ENCODE data around the gene SLC29A2.
A peak's percentile ranks its signal among the peaks of the same experiment; 100 is the strongest.
"Not testable (repeated sequence)": the region's sequence is repeated elsewhere in the genome, so short reads cannot be mapped to it uniquely, and the experiment has no call there.

Gene SLC29A2

DNA sequence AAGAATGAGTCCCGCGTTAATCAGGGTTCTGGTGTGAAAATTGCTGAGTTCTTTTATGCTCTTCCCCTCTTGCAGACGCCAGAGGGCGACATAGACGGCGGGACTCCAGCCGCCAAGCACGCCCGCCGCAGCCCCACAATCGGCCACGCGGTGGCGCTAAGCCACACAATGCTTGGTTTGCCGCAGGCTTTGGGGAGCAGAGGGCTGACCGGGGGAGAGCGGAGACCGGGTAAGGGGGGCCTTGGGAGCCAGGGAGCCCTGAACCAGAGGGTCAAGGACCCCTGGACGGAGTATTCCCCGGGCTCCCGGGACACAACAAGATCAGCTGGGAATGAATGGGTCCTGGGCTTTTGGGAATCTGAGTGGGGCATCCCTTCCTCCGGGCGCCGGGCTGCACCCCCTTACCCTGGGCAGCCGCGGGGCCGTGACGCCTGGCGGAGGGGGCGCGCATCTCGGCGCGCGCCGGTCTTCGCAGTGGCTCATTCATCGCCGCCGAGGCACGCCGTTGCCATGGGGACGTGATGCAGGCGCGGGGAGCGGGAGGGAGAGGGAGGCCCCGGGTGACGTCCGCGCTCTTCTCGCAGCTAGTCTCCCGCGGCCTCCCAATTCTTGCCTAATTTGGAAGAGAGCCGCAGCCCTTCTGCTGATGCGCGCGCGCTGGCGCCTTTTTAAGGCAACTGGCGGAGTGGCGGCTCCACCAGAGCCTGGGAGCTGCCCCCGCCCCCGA, 37.1 kb upstream of the SLC29A2 start:
- no peak overlapping the region for H3K4me3 ChIP-seq (ENCODE audit: low read depth, low read length)
- peak; percentile 31 for DNase-seq (ENCODE audit: low read depth)
- TF ChIP-seq, protein P1, sequence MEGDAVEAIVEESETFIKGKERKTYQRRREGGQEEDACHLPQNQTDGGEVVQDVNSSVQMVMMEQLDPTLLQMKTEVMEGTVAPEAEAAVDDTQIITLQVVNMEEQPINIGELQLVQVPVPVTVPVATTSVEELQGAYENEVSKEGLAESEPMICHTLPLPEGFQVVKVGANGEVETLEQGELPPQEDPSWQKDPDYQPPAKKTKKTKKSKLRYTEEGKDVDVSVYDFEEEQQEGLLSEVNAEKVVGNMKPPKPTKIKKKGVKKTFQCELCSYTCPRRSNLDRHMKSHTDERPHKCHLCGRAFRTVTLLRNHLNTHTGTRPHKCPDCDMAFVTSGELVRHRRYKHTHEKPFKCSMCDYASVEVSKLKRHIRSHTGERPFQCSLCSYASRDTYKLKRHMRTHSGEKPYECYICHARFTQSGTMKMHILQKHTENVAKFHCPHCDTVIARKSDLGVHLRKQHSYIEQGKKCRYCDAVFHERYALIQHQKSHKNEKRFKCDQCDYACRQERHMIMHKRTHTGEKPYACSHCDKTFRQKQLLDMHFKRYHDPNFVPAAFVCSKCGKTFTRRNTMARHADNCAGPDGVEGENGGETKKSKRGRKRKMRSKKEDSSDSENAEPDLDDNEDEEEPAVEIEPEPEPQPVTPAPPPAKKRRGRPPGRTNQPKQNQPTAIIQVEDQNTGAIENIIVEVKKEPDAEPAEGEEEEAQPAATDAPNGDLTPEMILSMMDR (IDR thresholded peaks at IDR 0.05; ENCODE audit: control insufficient read depth, extremely low read depth, insufficient read depth) = peak; percentile 100

DNA sequence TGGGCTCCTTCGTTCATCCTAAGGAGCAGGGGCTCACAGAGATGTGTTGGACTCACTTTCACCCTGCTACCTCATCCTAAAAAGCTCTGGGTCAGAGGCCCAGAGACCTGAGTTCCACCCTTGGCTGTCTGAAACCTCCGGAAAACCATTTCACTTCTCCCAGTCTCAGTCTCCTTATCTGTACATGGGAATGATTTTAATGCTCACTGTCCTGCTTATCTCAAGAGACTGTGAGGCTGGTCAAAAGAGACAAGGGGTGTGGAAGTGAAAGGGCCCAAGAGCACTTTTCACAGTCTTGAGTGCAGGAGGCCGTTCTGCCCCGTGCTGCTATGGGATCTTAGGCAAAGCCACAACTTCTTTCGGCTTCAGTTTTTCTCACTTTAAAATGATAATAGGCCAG, 36.1 kb upstream of the SLC29A2 start:
- no peak for DNase-seq (ENCODE audit: low read depth)
- no peak overlapping the region for H3K4me3 ChIP-seq (ENCODE audit: low read depth, low read length)
- TF ChIP-seq, protein P1 (IDR thresholded peaks at IDR 0.05; ENCODE audit: control insufficient read depth, extremely low read depth, insufficient read depth) = no peak

DNA sequence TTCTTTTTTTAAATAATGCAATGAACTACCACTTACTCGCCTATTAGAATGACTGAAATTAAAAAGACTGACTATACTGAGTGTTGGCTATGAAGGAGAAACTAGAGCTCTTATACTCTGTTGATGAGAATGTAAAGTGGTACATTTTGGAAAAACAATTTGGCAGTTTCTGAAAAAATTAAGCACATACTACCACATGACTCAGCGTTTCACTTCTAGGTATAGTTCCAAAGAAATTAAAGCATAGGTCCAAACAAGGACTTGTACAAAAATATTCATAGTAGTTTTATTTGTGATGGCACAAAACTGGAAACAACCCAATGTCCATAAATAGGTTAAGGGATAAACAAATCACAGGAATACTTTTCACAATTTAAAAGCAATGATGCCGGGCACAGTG, 22.4 kb upstream of the SLC29A2 start:
- H3K4me3 ChIP-seq (ENCODE audit: low read depth, low read length) = no peak overlapping the region
- TF ChIP-seq, protein P1 (IDR thresholded peaks at IDR 0.05; ENCODE audit: control insufficient read depth, extremely low read depth, insufficient read depth) = no peak
- no peak for DNase-seq (ENCODE audit: low read depth)

DNA sequence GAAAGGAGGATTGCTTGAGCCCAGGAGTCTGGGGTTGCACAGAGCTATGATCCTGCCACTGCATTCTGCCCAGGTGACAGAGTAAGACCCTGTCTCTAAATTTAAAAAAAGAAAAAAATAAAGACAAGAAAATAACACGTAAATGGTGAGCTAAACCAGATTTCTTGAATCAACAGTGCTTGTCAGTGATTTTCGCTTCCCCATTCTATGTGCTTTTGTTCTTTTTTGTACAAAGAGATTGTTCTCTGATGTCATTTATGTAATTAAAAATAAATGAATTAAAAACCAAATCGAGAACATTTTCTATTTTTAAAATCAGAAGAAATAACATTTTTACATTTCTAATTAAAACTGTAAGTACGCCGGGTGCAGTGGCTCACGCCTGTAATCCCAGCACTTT, 19.8 kb upstream of the SLC29A2 start:
- TF ChIP-seq, protein P1 (IDR thresholded peaks at IDR 0.05; ENCODE audit: control insufficient read depth, extremely low read depth, insufficient read depth) = no peak
- no peak for DNase-seq (ENCODE audit: low read depth)
- H3K4me3 ChIP-seq (ENCODE audit: low read depth, low read length) = no peak overlapping the region

DNA sequence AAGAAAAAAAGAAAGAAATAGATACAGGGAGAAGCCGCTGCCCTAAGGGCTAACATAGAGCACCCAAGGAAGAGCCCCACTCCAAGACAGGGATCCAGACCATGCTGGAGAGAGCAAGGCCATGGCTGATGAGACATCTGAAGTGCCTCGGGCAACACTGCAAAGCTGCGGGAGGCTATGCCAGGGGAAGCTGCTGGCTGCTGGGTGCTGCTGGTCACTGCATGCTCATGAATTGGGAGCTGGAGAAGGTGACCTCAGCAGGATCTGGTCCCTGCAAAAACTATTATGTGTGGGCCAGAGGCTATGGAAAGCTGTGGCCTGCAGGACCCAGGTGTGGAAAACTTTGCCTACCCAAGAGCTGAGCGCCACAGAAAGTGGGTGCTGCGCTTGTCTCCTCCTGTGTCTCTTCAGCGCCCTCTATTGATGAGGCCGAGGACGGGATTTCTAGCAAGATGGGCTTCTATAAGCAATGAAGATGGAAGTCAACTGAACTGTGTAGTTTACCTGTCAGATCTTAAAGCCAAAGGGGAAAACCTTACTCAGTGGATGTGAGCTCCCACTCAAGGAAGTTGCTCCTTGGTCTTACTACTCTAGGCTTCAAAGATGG, 17.3 kb upstream of the SLC29A2 start:
- no peak overlapping the region for H3K4me3 ChIP-seq (ENCODE audit: low read depth, low read length)
- TF ChIP-seq, protein P1 (IDR thresholded peaks at IDR 0.05; ENCODE audit: control insufficient read depth, extremely low read depth, insufficient read depth) = peak; percentile 55

DNA sequence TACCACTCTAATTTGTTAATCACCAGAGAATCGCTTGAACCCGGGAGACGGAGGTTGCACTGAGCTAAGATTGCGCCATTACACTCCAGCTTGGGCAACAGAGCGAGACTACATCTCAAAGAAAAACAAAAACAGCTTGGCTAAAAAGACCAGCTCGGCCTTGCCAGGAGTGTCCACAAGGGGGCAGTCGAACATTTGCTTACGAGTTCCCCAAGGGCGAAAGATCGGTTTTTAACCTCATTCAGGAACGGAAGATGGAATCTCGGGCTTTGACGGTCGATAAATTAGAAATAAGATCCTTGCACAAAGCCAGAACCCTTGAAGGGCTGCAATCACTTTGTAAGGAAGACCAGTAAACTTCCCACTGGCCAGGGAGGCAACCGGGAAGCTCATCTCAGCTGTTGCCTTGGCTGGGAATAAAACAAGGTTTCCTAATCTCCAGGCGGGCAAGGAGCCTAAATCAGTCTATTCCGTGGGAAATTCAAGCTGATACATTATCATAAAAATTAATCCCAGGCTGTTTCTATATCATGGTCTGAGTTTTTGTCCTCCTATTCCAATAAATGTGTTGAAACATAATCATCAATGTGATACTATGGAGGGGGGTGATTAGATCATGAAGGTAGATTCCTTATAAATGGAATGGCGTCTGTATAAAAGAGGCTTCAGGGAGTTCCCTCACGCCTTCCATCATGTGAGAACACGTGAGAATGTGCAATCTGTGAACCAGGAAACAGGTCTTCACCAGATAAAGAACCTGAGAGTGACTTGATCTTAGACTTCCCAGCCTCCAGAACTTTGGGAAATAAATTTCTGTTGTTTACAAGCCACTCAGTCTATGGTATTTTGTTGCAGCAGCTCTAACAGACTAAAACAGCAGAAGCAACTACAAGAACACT, 14.9 kb upstream of the SLC29A2 start:
- peak overlapping the region; percentile 21; the same call in 1 of the 2 replicates for H3K4me3 ChIP-seq (ENCODE audit: low read depth, low read length)
- peak; percentile 34 for DNase-seq (ENCODE audit: low read depth)
- TF ChIP-seq, protein P1 (IDR thresholded peaks at IDR 0.05; ENCODE audit: control insufficient read depth, extremely low read depth, insufficient read depth) = peak; percentile 93

More for the DNA sequence above, 17.3 kb upstream of the SLC29A2 start:
- DNase-seq (ENCODE audit: low read depth) = peak; percentile 22

DNA sequence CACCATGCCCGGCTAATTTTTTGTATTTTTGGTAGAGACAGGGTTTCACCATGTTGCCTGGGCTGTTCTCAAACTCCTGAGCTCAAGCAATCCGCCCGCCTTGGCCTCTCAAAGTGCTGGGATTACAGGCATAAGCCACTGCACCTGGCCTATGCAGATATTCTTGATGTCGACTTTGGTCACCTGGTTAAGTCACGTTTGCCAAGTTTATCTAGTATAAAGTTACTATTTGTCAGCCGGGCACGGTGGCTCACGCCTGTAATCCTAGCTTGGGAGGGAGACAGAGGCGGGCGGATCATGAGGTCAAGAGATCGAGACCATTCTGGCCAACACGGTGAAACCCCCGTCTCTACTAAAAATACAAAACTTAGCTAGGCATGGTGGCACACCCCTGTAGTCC, 12.8 kb upstream of the SLC29A2 start:
- not testable (repeated sequence) for DNase-seq (ENCODE audit: low read depth); H3K4me3 ChIP-seq (ENCODE audit: low read depth, low read length)

Measured in LNCaP clone FGC (cell line).